ENCODE results near the gene TKT.

DNA sequence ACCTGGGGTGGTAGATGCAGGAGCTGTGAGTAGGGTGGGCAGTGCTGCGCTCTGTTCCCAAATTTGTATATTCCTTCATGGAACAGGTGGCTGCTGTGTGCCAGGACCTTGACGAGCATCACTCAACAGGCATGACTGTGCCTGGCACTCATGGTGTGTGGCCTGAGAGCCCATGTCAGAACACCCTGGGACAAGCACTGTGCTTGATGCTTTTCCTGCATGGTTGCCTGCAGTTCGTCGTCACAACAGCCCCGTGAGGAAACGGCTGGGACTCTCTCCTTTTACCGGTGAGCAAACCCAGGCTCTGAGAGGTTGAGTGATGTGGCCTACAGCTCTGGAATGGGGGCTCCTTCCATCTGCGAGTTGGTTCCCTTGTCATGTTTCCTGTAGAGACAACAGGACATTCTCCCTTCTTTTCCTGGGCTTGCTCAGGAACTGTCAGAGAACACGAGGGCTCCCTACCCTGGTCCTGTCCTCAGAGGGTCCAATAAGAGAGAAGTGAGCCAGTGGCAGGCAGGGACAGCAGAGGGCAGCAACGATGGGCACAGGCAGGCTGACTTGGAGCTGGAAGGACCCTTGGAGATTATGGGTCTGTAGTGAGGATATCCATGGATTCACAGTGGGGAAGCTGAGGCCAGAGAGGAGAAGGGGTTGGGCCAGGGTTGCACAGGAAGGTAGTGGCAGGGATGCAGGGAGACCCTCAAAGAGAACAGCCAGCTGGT is 57.4 kb downstream of the TKT start:
- TF ChIP-seq, protein P1, sequence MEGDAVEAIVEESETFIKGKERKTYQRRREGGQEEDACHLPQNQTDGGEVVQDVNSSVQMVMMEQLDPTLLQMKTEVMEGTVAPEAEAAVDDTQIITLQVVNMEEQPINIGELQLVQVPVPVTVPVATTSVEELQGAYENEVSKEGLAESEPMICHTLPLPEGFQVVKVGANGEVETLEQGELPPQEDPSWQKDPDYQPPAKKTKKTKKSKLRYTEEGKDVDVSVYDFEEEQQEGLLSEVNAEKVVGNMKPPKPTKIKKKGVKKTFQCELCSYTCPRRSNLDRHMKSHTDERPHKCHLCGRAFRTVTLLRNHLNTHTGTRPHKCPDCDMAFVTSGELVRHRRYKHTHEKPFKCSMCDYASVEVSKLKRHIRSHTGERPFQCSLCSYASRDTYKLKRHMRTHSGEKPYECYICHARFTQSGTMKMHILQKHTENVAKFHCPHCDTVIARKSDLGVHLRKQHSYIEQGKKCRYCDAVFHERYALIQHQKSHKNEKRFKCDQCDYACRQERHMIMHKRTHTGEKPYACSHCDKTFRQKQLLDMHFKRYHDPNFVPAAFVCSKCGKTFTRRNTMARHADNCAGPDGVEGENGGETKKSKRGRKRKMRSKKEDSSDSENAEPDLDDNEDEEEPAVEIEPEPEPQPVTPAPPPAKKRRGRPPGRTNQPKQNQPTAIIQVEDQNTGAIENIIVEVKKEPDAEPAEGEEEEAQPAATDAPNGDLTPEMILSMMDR (conservative IDR thresholded peaks at IDR 0.05): no peak
- no peak for TF ChIP-seq ZFX (IDR thresholded peaks at IDR 0.05)
